ENCODE measurements around the gene NDUFAF7.

GRCh38 chr2:37262522-37262921, 31.1 kb downstream of the NDUFAF7 start:
- TF ChIP-seq EZH2 (IDR thresholded peaks at IDR 0.05; ENCODE audit: borderline replicate concordance, low read depth, low read length, severe bottlenecking) (no peak), CTCF (IDR thresholded peaks at IDR 0.05; ENCODE audit: borderline replicate concordance, extremely low read depth, low read length, poor library complexity, severe bottlenecking) (no peak)
